HG02798 (cell line): Measurements from ENCODE around the gene PRKG1.

Source experiments
- ATAC-seq: cut with Tn5 transposase; IDR thresholded peaks from one replicate; pipeline ENCODE4 v1.9.1; 2021; ENCODE audit warnings: mild to moderate bottlenecking; ENCODE audit not compliant: unreplicated experiment, poor library complexity

The PRKG1 gene

DNA sequence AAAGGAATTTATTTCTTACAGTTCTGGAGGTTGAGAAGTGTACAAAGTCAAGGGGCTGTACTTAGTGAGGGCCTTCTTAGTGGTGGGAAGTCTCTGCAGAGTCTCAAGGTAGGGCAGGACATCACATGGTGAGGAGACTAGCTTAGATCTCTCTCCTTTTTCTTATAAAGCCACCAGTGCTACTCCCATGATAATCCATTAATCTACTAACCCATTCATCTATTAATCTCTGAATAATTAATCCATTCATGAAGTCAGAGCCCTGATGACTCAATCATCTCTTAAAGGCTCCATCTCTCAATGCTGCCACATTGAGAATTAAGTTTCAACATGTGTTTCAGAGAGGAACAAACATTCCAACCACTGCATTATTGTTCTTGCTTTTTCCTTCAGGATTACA is 689.5 kb downstream of the PRKG1 start:
- ATAC-seq, result no peak

DNA sequence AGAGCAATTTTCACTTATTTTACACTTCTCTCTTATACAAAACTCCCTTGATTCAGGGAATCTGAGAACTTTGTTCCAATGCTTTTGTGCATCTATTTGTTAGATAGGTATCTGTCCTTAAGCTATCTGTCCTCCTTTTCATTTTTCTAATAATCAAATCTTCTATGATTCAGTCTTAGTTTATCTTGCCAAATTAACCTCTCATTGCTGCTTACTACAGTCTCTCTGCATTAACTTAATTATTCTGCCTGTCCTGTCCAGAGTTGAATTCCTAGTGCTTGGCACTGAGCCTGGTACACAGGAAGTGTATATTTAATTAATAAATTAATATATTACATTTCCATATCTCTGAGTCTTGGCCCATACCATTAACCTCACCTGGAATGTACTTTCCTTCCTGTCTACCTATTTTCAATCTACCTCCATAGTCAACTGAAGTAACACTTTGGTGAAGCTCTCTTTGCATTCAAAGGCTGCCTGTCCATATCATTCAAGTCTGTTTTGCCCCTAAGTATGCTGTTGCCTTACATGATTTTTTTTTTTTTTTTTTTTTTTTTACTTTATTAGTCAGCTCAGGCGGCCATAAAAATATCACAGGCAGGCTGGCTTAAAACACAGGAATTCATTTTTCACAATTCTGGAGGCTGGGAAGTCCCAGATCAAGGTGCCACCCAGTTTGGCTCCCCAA is 691.1 kb downstream of the PRKG1 start:
- ATAC-seq, result no peak

DNA sequence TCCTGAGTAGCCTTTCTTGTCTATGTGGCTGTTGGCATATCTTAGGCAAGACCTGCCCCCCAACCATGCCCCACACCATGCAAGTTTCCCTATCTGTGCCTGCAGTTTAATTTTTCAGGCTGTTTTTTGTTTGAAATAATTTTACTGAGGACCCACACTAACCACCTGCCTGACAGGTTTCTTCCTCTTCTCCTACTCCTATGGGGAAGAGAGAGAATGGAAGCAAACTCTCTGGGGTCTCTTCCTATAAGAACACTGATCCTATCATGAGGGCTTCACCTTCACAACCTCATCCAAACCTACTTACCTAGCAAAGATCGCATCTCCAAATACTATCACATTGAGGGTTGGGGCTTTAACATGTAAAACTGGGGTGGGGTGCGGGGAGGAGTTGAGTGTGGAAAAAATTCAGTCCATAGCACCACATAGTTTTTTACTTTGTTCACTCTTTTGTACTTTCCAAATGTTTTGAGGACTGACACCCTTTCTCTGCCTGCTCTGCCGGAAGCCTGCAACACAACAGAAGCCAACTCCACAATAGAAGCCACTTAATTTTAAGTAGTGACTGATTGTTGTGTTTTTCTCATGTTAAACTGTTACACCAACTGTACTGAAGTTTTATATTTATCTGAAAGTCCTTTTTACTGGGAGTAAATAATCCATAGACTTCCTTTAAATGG is 692.3 kb downstream of the PRKG1 start:
- ATAC-seq, result no peak

DNA sequence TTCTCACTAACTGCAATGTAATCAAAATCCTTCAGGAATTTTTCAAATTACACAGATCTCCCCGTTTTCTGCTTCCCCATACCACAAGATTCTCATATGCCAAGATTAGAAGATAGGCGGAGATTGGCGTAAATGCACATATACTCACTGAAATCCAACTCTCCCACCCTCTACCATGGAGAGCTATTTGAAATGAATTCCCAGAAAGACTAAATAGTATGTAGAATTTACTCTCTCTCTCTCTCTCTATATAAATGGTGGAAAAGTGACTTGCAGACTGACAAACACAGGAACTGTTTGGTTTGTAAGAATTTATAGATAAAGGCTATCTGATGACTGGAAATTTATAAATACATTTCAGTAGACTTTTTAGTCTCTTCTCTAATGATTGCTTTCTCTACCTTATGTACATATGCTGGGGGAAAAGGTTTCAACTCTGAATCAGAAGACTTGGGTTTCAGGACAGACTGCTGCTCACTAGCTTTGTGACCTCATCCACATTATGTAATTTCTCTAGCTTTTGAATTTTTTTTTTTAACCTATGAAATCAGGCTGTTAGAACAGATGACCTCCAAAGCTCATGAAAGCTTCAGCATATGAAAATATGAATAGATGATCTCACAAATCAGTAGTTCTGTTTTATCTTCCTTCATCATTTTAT is 692.9 kb downstream of the PRKG1 start:
- ATAC-seq, result no peak

DNA sequence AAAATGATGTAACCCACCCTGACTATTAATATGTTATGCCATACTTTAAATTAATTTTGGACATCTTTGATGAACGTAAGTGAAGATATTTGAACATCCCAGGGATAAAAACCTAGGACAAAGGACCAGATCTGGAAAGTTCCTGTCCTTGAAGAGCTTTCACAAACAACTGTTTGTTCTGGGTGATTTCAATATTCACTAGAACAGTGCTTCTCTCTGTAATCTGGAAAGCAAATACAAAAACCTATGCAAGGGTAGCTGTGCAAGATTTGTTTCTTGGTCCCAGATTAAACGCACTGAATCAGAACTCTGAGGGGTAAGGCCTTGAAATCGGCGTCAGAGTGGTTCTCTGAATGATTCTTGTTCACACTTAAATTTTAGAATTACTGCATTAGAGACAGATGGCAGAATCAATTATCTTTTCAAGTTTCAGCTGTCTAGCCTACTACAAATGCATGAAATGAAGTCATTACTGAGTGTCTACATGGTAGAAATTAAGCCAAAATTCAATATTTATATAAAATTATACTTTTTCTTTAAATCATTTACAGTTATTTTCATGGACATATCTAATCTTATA is 694.7 kb downstream of the PRKG1 start:
- ATAC-seq, result no peak

- no peak for ATAC-seq
Measured at GRCh38 chr10:51770709-51771108, 696.4 kb downstream of the PRKG1 start.

DNA sequence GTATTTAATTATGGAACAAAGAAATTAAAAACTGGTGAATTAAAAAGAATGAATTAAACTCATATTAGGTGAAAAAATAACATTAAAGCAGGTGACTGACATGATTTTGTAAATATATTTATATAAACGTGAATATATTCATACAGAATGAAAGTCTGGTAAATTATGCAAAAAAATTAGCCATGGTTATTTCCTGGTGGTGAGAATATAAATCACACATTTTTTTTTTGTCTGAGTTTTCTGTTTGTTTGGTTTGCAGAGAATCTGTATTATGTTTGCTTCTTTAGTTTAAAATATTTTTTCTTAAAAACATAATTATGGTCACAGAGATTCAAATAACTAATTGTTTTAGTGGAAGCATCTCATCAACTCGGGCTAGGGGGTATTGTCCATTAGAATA is 698.1 kb downstream of the PRKG1 start:
- no peak for ATAC-seq

DNA sequence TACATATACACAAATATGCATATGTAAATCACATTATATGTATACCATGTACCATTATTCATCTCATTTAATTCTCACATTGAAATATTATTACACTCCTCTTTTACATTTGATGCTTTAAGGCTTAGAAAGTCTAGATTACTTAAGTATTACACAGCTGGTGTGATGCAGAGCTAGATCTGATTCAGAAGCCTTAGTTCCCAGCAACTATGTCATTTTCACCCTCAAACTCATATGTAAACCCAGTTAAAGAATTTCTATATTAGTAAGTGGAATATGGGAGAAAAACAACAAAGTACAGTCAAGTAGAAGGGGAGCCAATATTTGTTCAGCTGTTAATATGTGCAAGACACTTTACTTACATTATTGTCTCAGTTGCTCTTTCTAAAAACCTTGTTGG is 699.4 kb downstream of the PRKG1 start:
- ATAC-seq, result no peak

DNA sequence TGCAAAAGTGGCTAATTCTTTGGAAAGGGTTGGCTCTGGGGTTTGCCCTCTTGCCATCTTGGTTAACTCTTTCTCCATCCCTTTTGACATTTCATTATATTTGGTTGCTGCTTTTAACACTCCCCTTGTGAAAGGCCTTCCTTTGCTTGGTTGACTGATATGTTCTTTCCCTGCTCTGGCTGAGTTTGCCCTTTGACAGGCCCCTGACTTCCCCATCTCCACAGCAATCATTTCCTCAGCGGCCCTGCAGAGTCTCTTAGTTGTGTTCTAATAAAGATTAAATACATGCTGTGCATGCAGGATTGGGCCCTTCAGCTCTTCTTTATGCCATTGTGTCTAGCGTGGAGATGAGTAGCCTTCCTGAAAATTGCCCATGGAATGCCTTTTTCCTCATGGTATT is 709.7 kb downstream of the PRKG1 start:
- ATAC-seq, result no peak

DNA sequence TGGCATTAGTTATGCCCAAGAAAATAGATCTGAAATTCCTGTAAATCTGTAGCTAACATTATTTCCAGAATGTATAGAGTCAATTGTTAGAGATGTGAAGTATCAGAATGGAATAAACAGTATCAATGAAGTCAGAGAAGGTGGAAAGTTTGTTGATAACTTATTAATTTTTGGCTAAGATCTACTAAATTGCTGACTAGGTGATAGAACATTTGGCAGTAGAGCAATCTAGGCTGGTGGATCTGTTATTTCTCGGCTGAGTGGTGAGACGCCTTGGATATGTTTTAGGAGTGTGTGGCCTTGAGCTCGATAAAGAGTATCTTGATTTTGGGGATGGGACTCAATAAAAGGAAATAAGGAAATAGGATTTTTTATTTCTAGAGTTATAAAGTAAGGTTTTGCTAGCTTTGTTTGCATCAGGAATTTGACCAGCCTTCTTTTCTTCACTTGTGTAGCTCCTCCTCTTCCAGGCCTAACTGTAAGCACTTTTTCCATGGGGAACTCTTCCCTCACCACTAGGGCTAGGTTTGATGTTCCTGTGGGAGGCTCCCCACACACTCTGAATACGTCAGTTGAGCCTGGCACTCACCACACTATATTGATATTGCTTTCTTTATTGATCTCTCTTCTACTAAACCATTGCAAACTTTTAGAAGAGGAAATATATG is 711.9 kb downstream of the PRKG1 start:
- ATAC-seq, result no peak

DNA sequence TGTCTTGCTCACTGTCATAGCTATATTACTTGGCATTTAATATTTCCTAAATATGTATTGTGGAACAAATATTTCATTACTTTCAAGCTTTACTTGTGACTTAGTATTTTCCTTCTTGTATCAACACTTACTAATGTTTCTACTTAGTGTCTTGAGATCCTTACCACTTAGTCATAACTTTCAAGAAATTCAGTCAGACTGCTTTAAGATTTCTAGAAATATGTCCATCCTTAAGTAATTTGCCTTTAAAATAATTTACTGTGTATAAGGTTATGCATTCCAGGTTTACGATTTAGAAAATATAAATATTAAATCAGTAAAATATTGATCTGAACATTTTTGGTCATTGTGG is 712.4 kb downstream of the PRKG1 start:
- ATAC-seq, result no peak

GRCh38 chr10:51788273-51788672 is 714.0 kb downstream of the PRKG1 start:
- ATAC-seq, result no peak

DNA sequence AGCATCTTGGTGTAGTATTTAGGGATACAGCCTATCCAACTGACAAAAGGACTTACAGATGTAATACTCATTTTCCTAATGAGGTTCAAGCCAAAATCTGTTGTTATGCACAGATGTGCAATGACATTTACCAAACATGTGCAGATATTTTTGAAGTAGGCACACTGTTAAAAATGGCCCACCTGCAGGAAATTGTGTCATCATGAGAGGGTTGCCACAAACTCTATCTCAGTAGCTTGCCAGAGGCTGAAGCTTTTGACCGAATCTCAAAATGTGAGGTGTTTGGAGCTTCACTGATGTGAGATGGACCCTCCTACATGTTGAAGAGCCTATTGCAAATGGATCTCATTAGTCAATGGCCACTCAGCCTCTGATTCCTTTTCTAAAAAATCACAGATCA is 714.8 kb downstream of the PRKG1 start:
- ATAC-seq, result no peak

DNA sequence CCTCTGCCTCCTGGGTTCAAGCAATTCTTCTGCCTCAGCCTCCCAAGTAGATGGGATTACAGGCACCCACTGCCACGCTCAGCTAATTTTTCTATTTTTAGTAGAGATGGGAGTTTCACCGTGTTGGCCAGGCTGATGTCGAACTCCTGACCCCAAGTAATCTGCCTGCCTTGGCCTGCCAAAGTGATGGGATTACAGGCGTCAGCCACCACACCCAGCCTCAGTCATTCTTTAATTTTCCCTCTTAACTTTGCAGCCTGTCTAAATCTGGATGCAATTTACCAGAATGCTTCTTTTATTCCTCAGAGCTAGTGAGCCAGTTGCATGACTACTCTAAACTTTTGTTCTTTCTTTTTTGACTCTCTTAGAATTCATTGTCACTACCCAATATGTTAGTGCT is 715.6 kb downstream of the PRKG1 start:
- ATAC-seq, result no peak

GRCh38 chr10:51792678-51793077 is 718.4 kb downstream of the PRKG1 start:
- ATAC-seq, result no peak

DNA sequence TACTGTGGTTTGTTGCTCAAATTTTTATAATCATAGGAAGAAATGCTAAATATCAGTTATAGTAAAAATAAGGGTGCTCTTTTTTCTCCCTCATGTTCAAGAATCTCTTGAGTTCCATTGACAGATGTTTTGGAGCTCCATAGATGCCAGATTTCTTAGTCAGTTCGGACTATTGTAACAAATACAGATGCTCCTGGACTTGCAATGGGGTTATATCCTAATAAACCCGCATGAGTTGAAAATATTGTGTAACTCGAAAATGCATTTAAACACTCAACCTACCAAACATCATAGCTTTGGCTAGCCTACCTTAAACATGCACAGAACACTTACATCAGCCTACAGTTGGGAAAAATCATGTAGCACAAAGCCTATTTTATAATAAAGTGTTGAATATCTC is 725.8 kb downstream of the PRKG1 start:
- ATAC-seq, result no peak

- ATAC-seq, result no peak
Measured at GRCh38 chr10:51800725-51801424, 726.6 kb downstream of the PRKG1 start.

DNA sequence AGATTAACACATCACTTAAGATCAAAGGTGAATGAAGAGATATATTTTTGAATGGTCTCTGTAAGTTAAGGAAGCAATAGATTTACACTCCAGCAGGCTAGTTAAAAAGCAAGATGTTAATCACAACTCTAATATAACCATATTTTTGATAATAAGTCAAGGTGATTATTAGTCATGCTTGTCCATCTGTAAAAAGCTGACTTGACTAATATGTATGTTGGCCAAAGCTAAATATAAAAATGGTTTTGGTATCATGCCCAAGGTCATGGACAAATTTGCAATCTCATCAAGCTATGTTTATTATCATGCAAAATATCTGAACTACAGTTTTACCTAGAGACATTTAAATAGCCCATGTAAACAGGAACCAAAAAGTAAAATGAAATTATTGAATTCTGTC is 727.7 kb downstream of the PRKG1 start:
- no peak for ATAC-seq

DNA sequence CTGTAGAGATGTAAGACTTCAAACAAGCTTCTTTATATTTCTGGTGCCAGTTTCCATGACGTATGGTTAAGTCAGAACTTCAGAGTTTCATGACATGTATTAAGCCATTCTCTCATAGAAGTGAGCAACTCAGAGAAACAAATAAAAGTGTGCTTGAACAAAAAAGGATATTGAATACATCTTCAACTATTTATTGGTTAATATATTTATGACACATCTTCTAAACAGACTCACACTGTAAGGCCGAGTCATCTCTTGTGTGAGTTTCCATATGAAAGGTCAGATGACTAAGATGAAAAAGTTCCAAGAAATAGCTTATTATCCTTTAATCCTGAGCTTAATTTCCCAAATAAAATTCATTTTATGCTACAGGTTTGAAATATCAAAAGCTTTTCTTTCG is 730.6 kb downstream of the PRKG1 start:
- ATAC-seq, result no peak

DNA sequence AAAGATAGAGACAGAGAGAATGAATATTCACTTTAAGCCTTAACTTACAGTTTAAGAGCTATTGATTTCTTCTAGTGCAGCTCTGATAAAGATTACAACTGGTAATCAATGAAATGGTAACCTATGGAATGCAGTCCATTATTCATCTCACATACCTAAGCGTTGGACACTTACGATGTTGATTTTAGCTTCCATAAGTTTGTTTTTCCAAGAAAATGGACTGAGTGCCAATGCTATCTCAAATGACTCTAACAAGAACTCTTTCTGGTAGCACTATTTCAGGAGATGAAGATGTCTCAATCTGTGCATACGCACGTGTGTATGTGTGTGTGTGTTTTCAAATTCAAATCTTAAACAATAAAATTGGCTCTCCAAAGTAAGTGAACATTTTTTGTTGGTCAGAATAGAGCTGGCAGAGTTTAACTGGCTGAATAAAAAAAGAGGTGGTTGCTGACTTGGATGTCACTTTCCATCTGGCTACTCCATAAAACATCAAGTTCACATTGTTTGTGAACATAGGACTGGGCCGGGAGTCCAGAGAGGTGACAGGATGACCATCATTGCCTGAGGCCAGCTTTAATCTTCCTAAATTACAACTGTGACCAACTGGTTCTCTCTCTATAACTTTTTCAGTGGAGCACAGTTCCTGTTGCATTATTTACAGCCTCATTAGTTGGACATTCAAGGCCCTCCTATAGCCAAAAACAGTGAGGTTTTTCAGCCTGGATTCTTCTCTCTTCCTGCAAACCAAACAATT is 732.0 kb downstream of the PRKG1 start:
- ATAC-seq, result no peak
